Activated CD4-positive, alpha-beta T cell treated with anti-CD3 and anti-CD28 coated beads, Interleukin-2, amount 50 U/mL, for 48 hours (primary cell): ENCODE measurements around the gene COQ7.
A peak's percentile ranks its signal among the peaks of the same experiment; 100 is the strongest.

ENCODE experiments used
- DNase-seq, 2 experiments: peaks; one replicate each; pipeline ENCODE4 v3.0.0-alpha.2; 2020

COQ7 gene

GRCh38 chr16:19067349-19068236, at the start of gene COQ7:
Gene COQ7, plus strand, starts transcription at chr16:19067614. Its CDS starts 51 bp downstream, at chr16:19067665.
- peak; percentile 98 to 99 for DNase-seq

GRCh38 chr16:19020689-19021088, 46.7 kb upstream of the COQ7 start:
- DNase-seq: no peak

GRCh38 chr16:19021747-19022146, 45.7 kb upstream of the COQ7 start:
- DNase-seq: no peak

GRCh38 chr16:19027416-19027815, 40.0 kb upstream of the COQ7 start:
- no peak for DNase-seq

GRCh38 chr16:19029980-19030379, 37.4 kb upstream of the COQ7 start:
- no peak for DNase-seq

GRCh38 chr16:19031738-19032137, 35.7 kb upstream of the COQ7 start:
- no peak for DNase-seq

- DNase-seq: no peak
Measured at GRCh38 chr16:19033761-19034160, 33.7 kb upstream of the COQ7 start.

GRCh38 chr16:19040400-19040799, 27.0 kb upstream of the COQ7 start:
- no peak for DNase-seq

GRCh38 chr16:19044769-19045168, 22.6 kb upstream of the COQ7 start:
- no peak for DNase-seq

- DNase-seq: no peak
Measured at GRCh38 chr16:19046062-19046461, 21.4 kb upstream of the COQ7 start.

GRCh38 chr16:19062706-19063105, 4.7 kb upstream of the COQ7 start:
- no peak for DNase-seq

- no peak for DNase-seq
Measured at GRCh38 chr16:19066988-19067348, 446 bp upstream of the COQ7 start.

- no peak for DNase-seq
Measured at GRCh38 chr16:19068237-19068815, 912 bp downstream of the COQ7 start.

GRCh38 chr16:19071811-19072777, 4.7 kb downstream of the COQ7 start:
- DNase-seq: peak; percentile 71 to 77

- no peak for DNase-seq
Measured at GRCh38 chr16:19073344-19073743, 5.9 kb downstream of the COQ7 start.

- no peak for DNase-seq
Measured at GRCh38 chr16:19073863-19074262, 6.4 kb downstream of the COQ7 start.

- DNase-seq: no peak
Measured at GRCh38 chr16:19075511-19075910, 8.1 kb downstream of the COQ7 start.

- DNase-seq: no peak
Measured at GRCh38 chr16:19077879-19078278, 10.5 kb downstream of the COQ7 start.

GRCh38 chr16:19083670-19084069, 16.3 kb downstream of the COQ7 start:
- DNase-seq: no peak

GRCh38 chr16:19084139-19084538, 16.7 kb downstream of the COQ7 start:
- DNase-seq: no peak

GRCh38 chr16:19084879-19085278, 17.5 kb downstream of the COQ7 start:
- DNase-seq: no peak

- DNase-seq: no peak
Measured at GRCh38 chr16:19085679-19086200, 18.3 kb downstream of the COQ7 start.
